Fibroblast of lung (primary cell): ENCODE data around the gene KHDC1L. TPM values are rescaled to one million over a fixed set of nuclear protein-coding genes. Genes with fewer than 3 reads are reported as not detected.

Experiments used
- DNase-seq, 2 donors: peaks; one replicate each; pipeline versions ENCODE4 v3.0.0 to v3.0.0-alpha.2; 2010; ENCODE audit warnings: low read depth in 2 of 2
- H2AFZ ChIP-seq: 2 replicates; pipeline ENCODE4 v1.5.1; 2012; ENCODE audit warnings: low read length, control low read depth, inconsistent platforms
- H3K27ac ChIP-seq: 2 replicates; pipeline ENCODE4 v1.5.1; 2011; ENCODE audit warnings: low read length, control low read depth; ENCODE audit not compliant: insufficient read depth
- H3K27me3 ChIP-seq: 2 replicates; pipeline ENCODE4 v1.5.1; 2011; ENCODE audit warnings: mild to moderate bottlenecking, low read length; ENCODE audit not compliant: control insufficient read depth, insufficient read depth
- H3K36me3 ChIP-seq: 2 replicates; pipeline ENCODE4 v1.5.1; 2011; ENCODE audit warnings: low read length; ENCODE audit not compliant: control insufficient read depth, insufficient read depth
- H3K4me1 ChIP-seq: 2 replicates; pipeline ENCODE4 v1.5.1; 2011; ENCODE audit warnings: low read length; ENCODE audit not compliant: control insufficient read depth, insufficient read depth; ENCODE audit errors: extremely low read depth
- H3K4me2 ChIP-seq: 2 replicates; pipeline ENCODE4 v1.5.1; 2011; ENCODE audit warnings: low read length, control low read depth; ENCODE audit not compliant: insufficient read depth; ENCODE audit errors: extremely low read depth
- H3K4me3 ChIP-seq, 4 experiments: fragments of 200-600 bp in 1 of 4; sonication (generic) in 1 of 4; replicated peaks in 1 of 4; 2 replicates each; pipeline ENCODE4 v1.5.1; 2011 to 2016; ENCODE audit warnings: low read length in 4 of 4, low read depth in 3 of 4, mild to moderate bottlenecking in 3 of 4, control low read depth in 2 of 4, inconsistent platforms in 1 of 4, mixed read lengths in 1 of 4; ENCODE audit not compliant: insufficient read depth in 1 of 4; ENCODE audit errors: control extremely low read depth in 1 of 4
- H3K79me2 ChIP-seq: 2 replicates; pipeline ENCODE4 v1.5.1; 2012; ENCODE audit warnings: mild to moderate bottlenecking, low read length, inconsistent platforms; ENCODE audit not compliant: control insufficient read depth, insufficient read depth
- H3K9ac ChIP-seq: 2 replicates; pipeline ENCODE4 v1.5.1; 2011; ENCODE audit warnings: mild to moderate bottlenecking, low read length, control low read depth; ENCODE audit not compliant: insufficient read depth
- H3K9me3 ChIP-seq: 2 replicates; pipeline ENCODE4 v1.5.1; 2012; ENCODE audit warnings: low read depth, low read length; ENCODE audit not compliant: control insufficient read depth, insufficient read depth
- H4K20me1 ChIP-seq: 2 replicates; pipeline ENCODE4 v1.5.1; 2011; ENCODE audit warnings: low read length; ENCODE audit not compliant: control insufficient read depth, insufficient read depth; ENCODE audit errors: extremely low read depth
- EZH2 ChIP-seq: IDR thresholded peaks from 2 replicates; pipeline ENCODE4 v1.5.1; 2012; ENCODE audit warnings: low read length, control low read depth, mild to moderate bottlenecking; ENCODE audit errors: missing control alignments
- polyA plus RNA-seq, 2 donors: library from polyadenylated mRNA; depleted of rRNA in 1 of 2; stranded (reverse) in 1 of 2; unstranded in 1 of 2; fragments of >200 nt; gene quantifications; 2 replicates each; pipeline ENCODE4 v1.2.1, GENCODE V29; 2011 to 2012; ENCODE audit warnings: missing spikeins in 1 of 2
- total RNA-seq: library from RNA; depleted of rRNA; stranded (reverse); fragments of >200 nt; gene quantifications from 2 replicates; pipeline ENCODE4 v1.2.1, GENCODE V29; 2014
- TF ChIP-seq, protein P1 (sequence below), 2 donors: IDR thresholded peaks in 1 of 2; conservative IDR thresholded peaks in 1 of 2; 1 replicate in 1 of 2; 2 replicates in 1 of 2; pipeline ENCODE4 v1.5.1; 2011 to 2012; ENCODE audit warnings: low read length in 2 of 2, control low read depth in 1 of 2, inconsistent platforms in 1 of 2, low read depth in 1 of 2, mild to moderate bottlenecking in 1 of 2

The KHDC1L gene
- total and polyA plus RNA-seq, 2 donors (not counting 1 experiment from before 2014, with no cell fraction given) = 0.12 TPM; not detected in 1

DNA sequence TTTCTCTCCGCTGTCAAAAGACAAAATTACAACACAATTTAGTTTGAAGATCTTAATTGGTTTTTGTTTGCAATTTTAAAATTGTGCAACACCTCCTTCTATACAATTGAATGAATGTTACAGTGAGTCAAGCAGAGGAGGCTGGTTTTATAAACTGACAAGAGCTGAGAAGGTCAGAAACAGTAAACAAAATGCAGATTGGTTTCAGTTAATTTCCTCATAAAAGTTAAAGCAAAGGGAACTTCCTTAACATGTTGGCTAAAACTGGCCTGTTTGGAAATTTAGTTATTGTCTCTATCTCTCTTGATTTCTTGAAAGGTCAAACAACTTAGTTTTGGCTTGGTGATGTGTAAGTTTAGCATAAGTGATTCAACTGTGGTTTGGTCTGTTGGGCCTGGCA, 22.2 kb downstream of the KHDC1L start:
- Histone ChIP-seq H3K36me3 (no peaks in the 10 kb centered on the region), H3K4me3 (no peak overlapping the region), H3K9ac (no peak overlapping the region), H3K4me1 (no peaks in the 10 kb centered on the region), H3K4me2 (no peak overlapping the region), H3K27ac (no peak overlapping the region), H2AFZ (no peak overlapping the region), H3K9me3 (no peaks in the 10 kb centered on the region), H3K27me3 (no peaks in the 10 kb centered on the region), H4K20me1 (no peaks in the 10 kb centered on the region), H3K79me2 (no peaks in the 10 kb centered on the region)
- DNase-seq = peak; percentile 8 to 17
- no peak for TF ChIP-seq EZH2
- TF ChIP-seq, protein P1, sequence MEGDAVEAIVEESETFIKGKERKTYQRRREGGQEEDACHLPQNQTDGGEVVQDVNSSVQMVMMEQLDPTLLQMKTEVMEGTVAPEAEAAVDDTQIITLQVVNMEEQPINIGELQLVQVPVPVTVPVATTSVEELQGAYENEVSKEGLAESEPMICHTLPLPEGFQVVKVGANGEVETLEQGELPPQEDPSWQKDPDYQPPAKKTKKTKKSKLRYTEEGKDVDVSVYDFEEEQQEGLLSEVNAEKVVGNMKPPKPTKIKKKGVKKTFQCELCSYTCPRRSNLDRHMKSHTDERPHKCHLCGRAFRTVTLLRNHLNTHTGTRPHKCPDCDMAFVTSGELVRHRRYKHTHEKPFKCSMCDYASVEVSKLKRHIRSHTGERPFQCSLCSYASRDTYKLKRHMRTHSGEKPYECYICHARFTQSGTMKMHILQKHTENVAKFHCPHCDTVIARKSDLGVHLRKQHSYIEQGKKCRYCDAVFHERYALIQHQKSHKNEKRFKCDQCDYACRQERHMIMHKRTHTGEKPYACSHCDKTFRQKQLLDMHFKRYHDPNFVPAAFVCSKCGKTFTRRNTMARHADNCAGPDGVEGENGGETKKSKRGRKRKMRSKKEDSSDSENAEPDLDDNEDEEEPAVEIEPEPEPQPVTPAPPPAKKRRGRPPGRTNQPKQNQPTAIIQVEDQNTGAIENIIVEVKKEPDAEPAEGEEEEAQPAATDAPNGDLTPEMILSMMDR (conservative IDR thresholded peaks at IDR 0.05 in 1 of 2, IDR thresholded peaks at IDR 0.05 in 1 of 2; ENCODE audit: low read depth in 1 of 2, low read length in 2 of 2) = no peak

DNA sequence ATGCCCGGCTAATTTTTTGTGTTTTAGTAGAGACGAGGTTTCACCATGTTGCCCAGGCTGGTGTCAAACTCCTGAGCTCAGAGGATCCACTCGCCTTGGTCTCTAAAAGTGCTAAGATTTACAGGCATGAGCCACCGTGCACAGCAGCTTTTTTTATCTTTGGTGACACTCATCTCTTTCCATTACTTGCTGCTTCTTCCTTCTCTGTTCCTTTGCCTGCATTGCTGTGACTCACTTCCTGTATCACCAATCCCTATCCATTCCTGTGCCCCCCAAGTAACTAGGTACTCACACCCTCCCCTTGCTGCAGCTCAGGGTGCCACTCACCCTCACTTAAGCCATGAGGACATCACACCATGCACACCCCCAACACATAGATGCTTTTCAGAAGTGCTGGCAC, 24.6 kb downstream of the KHDC1L start:
- Histone ChIP-seq H3K4me3 (no peak overlapping the region), H3K27ac (no peak overlapping the region), H2AFZ (no peak overlapping the region), H3K4me1 (no peaks in the 10 kb centered on the region), H4K20me1 (no peaks in the 10 kb centered on the region), H3K36me3 (no peaks in the 10 kb centered on the region), H3K9ac (no peak overlapping the region), H3K79me2 (no peaks in the 10 kb centered on the region), H3K27me3 (no peaks in the 10 kb centered on the region), H3K9me3 (no peaks in the 10 kb centered on the region), H3K4me2 (no peak overlapping the region)
- TF ChIP-seq EZH2 = no peak
- TF ChIP-seq, protein P1 (conservative IDR thresholded peaks at IDR 0.05 in 1 of 2, IDR thresholded peaks at IDR 0.05 in 1 of 2; ENCODE audit: low read depth in 1 of 2, low read length in 2 of 2) = no peak
- peak in 1 of 2 donors; percentile 6 for DNase-seq

DNA sequence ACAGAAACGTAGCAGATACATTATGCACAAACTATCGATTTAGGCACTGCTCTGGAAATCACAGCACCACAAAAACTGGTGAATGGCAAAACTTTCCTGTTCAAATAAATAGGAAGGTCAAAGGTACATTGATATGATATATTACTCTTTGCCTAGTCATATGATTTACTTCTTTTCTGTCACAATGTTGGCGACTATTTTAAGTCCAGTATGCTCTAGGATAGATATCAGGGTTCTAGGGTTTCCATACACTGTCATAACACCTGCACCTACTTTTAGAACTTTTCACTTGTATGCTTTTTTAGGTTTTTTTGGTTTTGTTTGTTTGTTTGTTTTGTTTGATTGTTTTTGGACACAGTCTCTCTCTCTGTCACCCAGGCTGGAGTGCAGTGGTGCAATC, 25.0 kb downstream of the KHDC1L start:
- no peaks in the 10 kb centered on the region for H3K9me3 ChIP-seq
- H3K9ac ChIP-seq = no peak overlapping the region
- TF ChIP-seq EZH2 = no peak
- TF ChIP-seq, protein P1 (conservative IDR thresholded peaks at IDR 0.05 in 1 of 2, IDR thresholded peaks at IDR 0.05 in 1 of 2; ENCODE audit: low read depth in 1 of 2, low read length in 2 of 2) = no peak
- no peak overlapping the region for H2AFZ ChIP-seq
- no peak overlapping the region for H3K27ac ChIP-seq
- H3K4me1 ChIP-seq = no peaks in the 10 kb centered on the region
- H3K4me2 ChIP-seq = no peak overlapping the region
- H3K27me3 ChIP-seq = no peaks in the 10 kb centered on the region
- no peaks in the 10 kb centered on the region for H3K79me2 ChIP-seq
- no peaks in the 10 kb centered on the region for H3K36me3 ChIP-seq
- H3K4me3 ChIP-seq = no peak overlapping the region
- H4K20me1 ChIP-seq = no peaks in the 10 kb centered on the region
- DNase-seq = no peak
